Thyroid gland (tissue), 4 donors: ENCODE data around the gene TPRG1.

ENCODE experiments used
- CTCF ChIP-seq, 6 experiments: fragments of 200-600 bp in 3 of 6; fragments of 450-650 bp in 3 of 6; sonication (generic) in 3 of 6; IDR thresholded peaks; one replicate each; pipeline ENCODE4 v1.5.1; 2016 to 2019; ENCODE audit warnings: antibody characterized with exemption in 6 of 6, mild to moderate bottlenecking in 2 of 6, inconsistent platforms in 1 of 6, moderate library complexity in 1 of 6
- POLR2A ChIP-seq, 2 donors: fragments of 450-650 bp; IDR thresholded peaks; one replicate each; pipeline ENCODE4 v1.6.1; 2017; ENCODE audit warnings: antibody characterized with exemption in 2 of 2, mild to moderate bottlenecking in 2 of 2, moderate library complexity in 1 of 2

DNA sequence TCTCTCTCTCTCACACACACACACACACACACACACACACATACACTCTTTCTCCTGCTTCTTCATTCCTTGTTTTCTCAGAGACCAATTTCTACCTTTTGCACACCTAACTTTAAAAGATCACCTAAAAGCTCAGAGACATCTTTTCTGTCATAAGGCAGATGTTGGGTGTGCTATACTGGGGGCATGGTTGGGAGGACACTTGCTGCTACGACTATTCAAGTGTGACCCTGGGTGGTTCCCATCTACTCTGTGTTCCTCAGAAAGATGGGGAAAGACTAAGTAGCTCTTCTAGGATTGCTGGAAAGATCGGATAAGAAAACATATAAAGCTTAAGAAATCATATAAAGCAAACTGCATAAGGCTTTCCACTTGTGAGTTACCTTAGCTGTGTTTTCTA lies 33.2 kb downstream of the TPRG1 start:
- TF ChIP-seq CTCF (IDR thresholded peaks at IDR 0.05) (no peak), POLR2A (IDR thresholded peaks at IDR 0.05) (no peak)
